D721Med (cell line): ENCODE measurements around the gene DEDD.

ENCODE experiments used
- DNase-seq: peaks from one replicate; pipeline ENCODE4 v3.0.0; 2011; ENCODE audit warnings: low spot score; ENCODE audit not compliant: insufficient read length
- FAIRE-seq: peaks from 2 replicates; lab custom pipeline; 2011; peaks lifted over from hg19 to GRCh38; lab: Jason Lieb, UNC
- CTCF ChIP-seq: IDR thresholded peaks from 2 replicates; pipeline ENCODE4 v1.5.1; 2012; ENCODE audit warnings: mild to moderate bottlenecking, control low read depth; ENCODE audit not compliant: insufficient read depth; ENCODE audit errors: missing control alignments

Gene DEDD

GRCh38 chr1:161132410-161133219 is at the start of gene DEDD:
TSS of gene DEDD (minus strand) at chr1:161132667. CDS start at chr1:161124462, 8,205 bp downstream.
- FAIRE-seq (peak; percentile 70), DNase-seq (peak; percentile 83)
- TF ChIP-seq CTCF = peak; percentile 25

- FAIRE-seq (no peak), DNase-seq (no peak)
- no peak for TF ChIP-seq CTCF
These were observed 49.7 kb upstream of the DEDD start for GRCh38 chr1:161182214-161182613.

- DNase-seq (no peak), FAIRE-seq (no peak)
These were observed 48.2 kb upstream of the DEDD start for GRCh38 chr1:161180639-161181038.

GRCh38 chr1:161179698-161180097 is 47.2 kb upstream of the DEDD start:
- no peak for FAIRE-seq

More at GRCh38 chr1:161180639-161181038, 48.2 kb upstream of the DEDD start:
- peak; percentile 51 for TF ChIP-seq CTCF

GRCh38 chr1:161177936-161178244 is 45.4 kb upstream of the DEDD start:
- TF ChIP-seq CTCF = no peak
- DNase-seq = no peak
- FAIRE-seq = no peak

More at GRCh38 chr1:161179698-161180097, 47.2 kb upstream of the DEDD start:
- TF ChIP-seq CTCF = no peak
- no peak for DNase-seq

- FAIRE-seq (no peak), DNase-seq (peak; percentile 100)
- peak; percentile 31 for TF ChIP-seq CTCF
These were observed 44.9 kb upstream of the DEDD start, which contains the start of gene B4GALT3 for GRCh38 chr1:161177112-161177935. TSS of gene B4GALT3 (minus strand) at chr1:161177507. CDS start at chr1:161176060, 1,447 bp downstream.
